ENCODE results near the gene NVL. TPM values are rescaled to one million over a fixed set of nuclear protein-coding genes. Genes with fewer than 3 reads are reported as not detected.

Gene NVL
- total RNA-seq, 1 experiment from 2014 or later = 33.4 TPM

GRCh38 chr1:224292419-224292818 lies 37.6 kb downstream of the NVL start (continued):
- TF ChIP-seq E2F5 (CRISPR knock-in tag; IDR thresholded peaks at IDR 0.05) (no peak), SMAD4 (CRISPR knock-in tag; IDR thresholded peaks at IDR 0.05) (no peak), ZNF671 (CRISPR knock-in tag; IDR thresholded peaks at IDR 0.05) (no peak), NFE2L1 (CRISPR knock-in tag; IDR thresholded peaks at IDR 0.05) (no peak), TP53 (CRISPR knock-in tag; IDR thresholded peaks at IDR 0.05) (no peak), PRDM15 (CRISPR knock-in tag; IDR thresholded peaks at IDR 0.05) (no peak)

GRCh38 chr1:224289396-224289795 lies 40.6 kb downstream of the NVL start:
- Mint-ChIP-seq H3K9me3 (no peaks in the 10 kb centered on the region), H3K36me3 (peaks cover 52% of the 10 kb centered on the region), H3K4me1 (peaks cover 9% of the 10 kb centered on the region), H3K27me3 (ENCODE audit: low read depth) (no peaks in the 10 kb centered on the region), H3K27ac (peak overlapping the region; percentile 75), H3K4me3 (no peak overlapping the region)
- ATAC-seq (no peak), DNase-seq (ENCODE audit: low spot score) (no peak)
- POLR2A ChIA-PET = no interaction called here
- TF ChIP-seq ZNF317 (CRISPR knock-in tag; IDR thresholded peaks at IDR 0.05; ENCODE audit: borderline replicate concordance, low read depth) = no peak
- CTCF ChIA-PET = interaction anchor here (1.2 kb wide), 1 partner anchor 164 kb away, joined by 3 read pairs; no protein-coding TSS in a partner anchor

GRCh38 chr1:224287714-224288113 lies 42.3 kb downstream of the NVL start:
- ChIA-PET POLR2A (no interaction called here), CTCF (interaction anchor here (0.9 to 1.0 kb wide), 3 partner anchors 135 to 635 kb away, joined by 3 to 4 read pairs (median 3); no protein-coding TSS in a partner anchor)
- Mint-ChIP-seq H3K27ac (no peak overlapping the region; the same call in 1 of the 2 replicates), H3K4me1 (peaks cover 9% of the 10 kb centered on the region), H3K9me3 (no peaks in the 10 kb centered on the region), H3K27me3 (ENCODE audit: low read depth) (no peaks in the 10 kb centered on the region), H3K4me3 (no peak overlapping the region), H3K36me3 (peaks cover 46% of the 10 kb centered on the region)
- DNase-seq (ENCODE audit: low spot score) (no peak), ATAC-seq (peak; percentile 93)
- no peak for TF ChIP-seq ARID4B (CRISPR knock-in tag; IDR thresholded peaks at IDR 0.05; ENCODE audit: borderline replicate concordance)
- TF ChIP-seq ZBTB21 (CRISPR knock-in tag; IDR thresholded peaks at IDR 0.05; ENCODE audit: borderline replicate concordance) = no peak
- TF ChIP-seq NFYB (CRISPR knock-in tag; conservative IDR thresholded peaks at IDR 0.05; ENCODE audit: low read depth) = no peak
- no peak for TF ChIP-seq CTCF (IDR thresholded peaks at IDR 0.05)
- TF ChIP-seq ZNF219 (CRISPR knock-in tag; IDR thresholded peaks at IDR 0.05; ENCODE audit: borderline replicate concordance) = no peak
- no peak for TF ChIP-seq E2F1 (CRISPR knock-in tag; IDR thresholded peaks at IDR 0.05)
- no peak for TF ChIP-seq ZNF317 (CRISPR knock-in tag; IDR thresholded peaks at IDR 0.05; ENCODE audit: borderline replicate concordance, low read depth)
- no peak for TF ChIP-seq NFE2L1 (CRISPR knock-in tag; IDR thresholded peaks at IDR 0.05)
- no peak for TF ChIP-seq FOXP1 (CRISPR knock-in tag; IDR thresholded peaks at IDR 0.05; ENCODE audit: borderline replicate concordance)
- no peak for TF ChIP-seq ERG (CRISPR knock-in tag; IDR thresholded peaks at IDR 0.05)
- no peak for TF ChIP-seq GTF2I (CRISPR knock-in tag; conservative IDR thresholded peaks at IDR 0.05)
- no peak for TF ChIP-seq NR2C2 (CRISPR knock-in tag; IDR thresholded peaks at IDR 0.05)
- no peak for TF ChIP-seq CREB1 (CRISPR knock-in tag; IDR thresholded peaks at IDR 0.05)
- TF ChIP-seq SP1 (CRISPR knock-in tag; conservative IDR thresholded peaks at IDR 0.05) = no peak
- no peak for TF ChIP-seq IRF2 (CRISPR knock-in tag; IDR thresholded peaks at IDR 0.05; ENCODE audit: borderline replicate concordance, low read depth)

Data from WTC11 (cell line).